Tibial artery (tissue), 4 donors: ENCODE data around the gene RASAL1.
"Not testable (repeated sequence)": the region's sequence is repeated elsewhere in the genome, so short reads cannot be mapped to it uniquely, and the experiment has no call there.

Experiments
- DNase-seq, 2 donors: peaks; one replicate each; pipeline ENCODE4 v3.0.0-alpha.2; 2019
- H3K27ac ChIP-seq, 2 donors: fragments of 200-600 bp; sonication (generic) in 1 of 2; 1 replicate in 1 of 2; 2 replicates in 1 of 2; pipeline ENCODE4 v1.5.1; 2018 to 2019; ENCODE audit warnings: mild to moderate bottlenecking in 1 of 2
- H3K27me3 ChIP-seq, 2 donors: fragments of 200-600 bp; sonication (generic) in 1 of 2; one replicate each; pipeline versions ENCODE4 v1.5.1 to v1.6.0; 2016 to 2019
- H3K36me3 ChIP-seq, 3 donors: fragments of 200-600 bp; sonication (generic) in 2 of 3; one replicate each; pipeline ENCODE4 v1.5.1; 2016 to 2019; ENCODE audit warnings: mild to moderate bottlenecking in 2 of 3
- H3K4me1 ChIP-seq, 4 donors: fragments of 200-600 bp; sonication (generic) in 2 of 4; 1 replicate in 3 of 4; 2 replicates in 1 of 4; pipeline ENCODE4 v1.5.1; 2016 to 2019
- H3K4me3 ChIP-seq, 2 donors: fragments of 200-600 bp; sonication (generic) in 1 of 2; 1 replicate in 1 of 2; 2 replicates in 1 of 2; pipeline ENCODE4 v1.5.1; 2018 to 2019; ENCODE audit warnings: mild to moderate bottlenecking in 2 of 2
- H3K9me3 ChIP-seq, 3 donors: fragments of 200-600 bp; sonication (generic) in 1 of 3; one replicate each; pipeline ENCODE4 v1.5.1; 2016 to 2019
- CTCF ChIP-seq, 2 experiments: fragments of 200-600 bp in 1 of 2; fragments of 450-650 bp in 1 of 2; IDR thresholded peaks; one replicate each; pipeline ENCODE4 v1.5.1; 2017 to 2019; ENCODE audit warnings: antibody characterized with exemption in 2 of 2, mild to moderate bottlenecking in 1 of 2, moderate library complexity in 1 of 2
- intact Hi-C: fragments of 100-400 bp; cut with DNase I; formaldehyde crosslinking; loops from one replicate; pipeline ENCODE4 v1.15.0; 2023; ENCODE audit warnings: low total_unique reads

The RASAL1 gene

GRCh38 chr12:113127791-113128199 lies 7.8 kb downstream of the RASAL1 start:
- no peak for TF ChIP-seq CTCF (IDR thresholded peaks at IDR 0.05)
- Histone ChIP-seq H3K27ac (no peak overlapping the region), H3K27me3 (peaks cover 0 to 31% of the 10 kb centered on the region in 2 donors), H3K4me1 (no peaks in the 10 kb centered on the region), H3K36me3 (no peaks in the 10 kb centered on the region), H3K4me3 (no peak overlapping the region), H3K9me3 (no peaks in the 10 kb centered on the region)
- no peak for DNase-seq
- intact Hi-C loops = no loop called here

- Histone ChIP-seq H3K4me3 (no peak overlapping the region), H3K4me1 (no peaks in the 10 kb centered on the region), H3K27me3 (peaks cover 0 to 39% of the 10 kb centered on the region in 2 donors), H3K9me3 (no peaks in the 10 kb centered on the region), H3K36me3 (no peaks in the 10 kb centered on the region), H3K27ac (no peak overlapping the region)
- TF ChIP-seq CTCF (IDR thresholded peaks at IDR 0.05) = no peak
- intact Hi-C loops = no loop called here
- no peak for DNase-seq
These were observed 14.7 kb downstream of the RASAL1 start for GRCh38 chr12:113120670-113121370.

- TF ChIP-seq CTCF (IDR thresholded peaks at IDR 0.05) = no peak
- no peak for DNase-seq
- H3K4me3 ChIP-seq = no peak overlapping the region
- intact Hi-C loops = no loop called here
- H3K27me3 ChIP-seq = peaks cover 0 to 45% of the 10 kb centered on the region in 2 donors
- no peaks in the 10 kb centered on the region for H3K4me1 ChIP-seq
- no peak overlapping the region for H3K27ac ChIP-seq
- H3K36me3 ChIP-seq = no peaks in the 10 kb centered on the region
- H3K9me3 ChIP-seq = no peaks in the 10 kb centered on the region
These were observed 15.4 kb downstream of the RASAL1 start for GRCh38 chr12:113119980-113120669.

GRCh38 chr12:113118142-113118541 lies 17.4 kb downstream of the RASAL1 start:
- Histone ChIP-seq H3K36me3 (no peaks in the 10 kb centered on the region), H3K27me3 (peaks cover 0 to 65% of the 10 kb centered on the region in 2 donors), H3K4me1 (no peaks in the 10 kb centered on the region), H3K4me3 (no peak overlapping the region), H3K9me3 (no peaks in the 10 kb centered on the region), H3K27ac (no peak overlapping the region)
- intact Hi-C loops = no loop called here
- no peak for DNase-seq
- TF ChIP-seq CTCF (IDR thresholded peaks at IDR 0.05) = no peak

- H3K27me3 ChIP-seq = peaks cover 0 to 69% of the 10 kb centered on the region in 2 donors
- DNase-seq, intact Hi-C loops, H3K4me1 ChIP-seq, H3K4me3 ChIP-seq, H3K36me3 ChIP-seq, H3K27ac ChIP-seq, H3K9me3 ChIP-seq: not testable (repeated sequence)
These were observed 17.9 kb downstream of the RASAL1 start for GRCh38 chr12:113117684-113118083.

GRCh38 chr12:113116875-113117274 lies 18.7 kb downstream of the RASAL1 start:
- peaks cover 0 to 76% of the 10 kb centered on the region in 2 donors for H3K27me3 ChIP-seq

More at GRCh38 chr12:113116875-113117274, 18.7 kb downstream of the RASAL1 start:
- H3K9me3 ChIP-seq = no peaks in the 10 kb centered on the region
- DNase-seq = no peak
- H3K36me3 ChIP-seq = no peaks in the 10 kb centered on the region
- no peak overlapping the region for H3K4me3 ChIP-seq
- TF ChIP-seq CTCF (IDR thresholded peaks at IDR 0.05) = no peak
- H3K4me1 ChIP-seq = no peaks in the 10 kb centered on the region
- intact Hi-C loops = no loop called here
- H3K27ac ChIP-seq = no peak overlapping the region
